AG04449 (cell line): ENCODE data around the gene VWF.

ENCODE experiments used
- CTCF ChIA-PET: fragments of 350-600 bp; formaldehyde crosslinking; extraction: SDS; loops from one replicate; lab custom pipeline; 2021; ENCODE audit warnings: antibody characterized with exemption; lab: Yijun Ruan, JAX
- POLR2A ChIA-PET: fragments of 400-600, 350-600 bp; formaldehyde crosslinking; extraction: SDS; loops from one replicate; lab custom pipeline; 2020; ENCODE audit warnings: antibody characterized with exemption, inconsistent platforms; lab: Yijun Ruan, JAX
- DNase-seq: peaks from one replicate; pipeline ENCODE4 v3.0.0-alpha.2; 2010; ENCODE audit warnings: low read depth, low spot score
- H3K4me3 ChIP-seq: 2 replicates; pipeline ENCODE4 v1.5.1; 2011; ENCODE audit warnings: low read depth, mild to moderate bottlenecking, control low read depth, low read length
- TF ChIP-seq, protein P1 (sequence below): IDR thresholded peaks from one replicate; pipeline ENCODE4 v1.5.1; 2011; ENCODE audit warnings: mild to moderate bottlenecking, moderate library complexity, low read length, control low read depth, inconsistent platforms; ENCODE audit not compliant: insufficient read depth; ENCODE audit errors: missing control alignments

VWF gene

DNA sequence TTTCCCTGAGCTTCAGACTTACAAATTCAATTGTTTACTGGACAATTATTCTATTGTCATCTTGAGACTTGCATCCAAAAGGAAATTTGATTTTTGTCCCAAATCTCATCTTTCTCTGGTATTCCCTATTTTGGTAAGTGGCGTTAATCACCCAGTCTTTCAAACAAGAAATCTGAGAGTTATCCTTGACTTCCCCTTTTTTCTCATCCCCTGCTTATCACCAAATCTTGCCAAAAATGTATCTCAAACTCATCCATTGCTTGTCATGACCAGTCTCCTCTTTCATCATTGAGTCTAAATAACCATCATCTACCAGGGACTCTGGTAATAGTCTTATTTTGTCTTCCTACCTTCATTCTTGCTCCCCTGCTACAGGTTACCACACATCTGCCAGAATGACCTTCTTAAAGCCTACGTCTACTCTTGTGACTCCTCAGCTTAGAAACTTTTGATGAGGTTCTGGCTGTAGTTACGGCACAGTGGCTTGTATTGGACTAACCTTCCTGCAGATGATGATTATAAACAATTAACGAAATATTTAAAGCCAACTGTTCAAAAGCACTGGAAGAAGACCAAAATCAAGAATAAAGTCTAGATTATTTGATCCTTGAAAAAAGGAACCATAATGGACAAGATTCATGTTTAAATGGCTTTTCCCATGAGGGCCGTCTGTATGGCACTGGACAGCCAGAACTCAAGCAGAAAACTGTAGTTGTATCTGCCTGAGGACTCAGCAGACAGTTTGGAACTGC, 170.5 kb downstream of the VWF start:
- ChIA-PET CTCF (interaction anchor here (0.7 to 2.0 kb wide), 4 partner anchors 11 to 209 kb away, joined by 3 to 6 read pairs (median 4); no protein-coding TSS in a partner anchor), POLR2A (no interaction called here)
- no peak for DNase-seq
- TF ChIP-seq, protein P1, sequence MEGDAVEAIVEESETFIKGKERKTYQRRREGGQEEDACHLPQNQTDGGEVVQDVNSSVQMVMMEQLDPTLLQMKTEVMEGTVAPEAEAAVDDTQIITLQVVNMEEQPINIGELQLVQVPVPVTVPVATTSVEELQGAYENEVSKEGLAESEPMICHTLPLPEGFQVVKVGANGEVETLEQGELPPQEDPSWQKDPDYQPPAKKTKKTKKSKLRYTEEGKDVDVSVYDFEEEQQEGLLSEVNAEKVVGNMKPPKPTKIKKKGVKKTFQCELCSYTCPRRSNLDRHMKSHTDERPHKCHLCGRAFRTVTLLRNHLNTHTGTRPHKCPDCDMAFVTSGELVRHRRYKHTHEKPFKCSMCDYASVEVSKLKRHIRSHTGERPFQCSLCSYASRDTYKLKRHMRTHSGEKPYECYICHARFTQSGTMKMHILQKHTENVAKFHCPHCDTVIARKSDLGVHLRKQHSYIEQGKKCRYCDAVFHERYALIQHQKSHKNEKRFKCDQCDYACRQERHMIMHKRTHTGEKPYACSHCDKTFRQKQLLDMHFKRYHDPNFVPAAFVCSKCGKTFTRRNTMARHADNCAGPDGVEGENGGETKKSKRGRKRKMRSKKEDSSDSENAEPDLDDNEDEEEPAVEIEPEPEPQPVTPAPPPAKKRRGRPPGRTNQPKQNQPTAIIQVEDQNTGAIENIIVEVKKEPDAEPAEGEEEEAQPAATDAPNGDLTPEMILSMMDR = no peak
- no peak overlapping the region for H3K4me3 ChIP-seq

DNA sequence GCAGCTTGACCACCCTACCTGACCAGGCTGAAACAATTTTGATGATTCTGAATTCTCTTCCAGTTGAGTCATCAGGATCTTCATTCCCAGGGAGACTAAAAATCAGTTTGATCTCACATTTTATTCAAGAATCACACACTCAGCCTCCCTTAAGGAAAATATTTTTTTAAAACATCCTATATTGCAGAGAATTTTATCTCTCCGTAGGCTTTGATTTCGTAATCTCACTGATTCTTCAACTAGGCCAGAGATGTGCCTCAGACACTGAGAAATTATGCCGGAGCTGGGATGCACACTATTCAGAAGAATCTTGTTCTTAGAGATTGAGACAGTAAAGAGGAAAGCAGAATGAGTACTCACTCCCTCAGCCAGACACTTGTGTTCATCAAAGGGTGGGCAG, 172.4 kb downstream of the VWF start:
- DNase-seq = no peak
- TF ChIP-seq, protein P1 = no peak
- H3K4me3 ChIP-seq = no peak overlapping the region
- CTCF ChIA-PET = interaction anchor here (0.9 to 1.2 kb wide), 2 partner anchors 36 to 244 kb away, joined by 3 to 4 read pairs; no protein-coding TSS in a partner anchor
- POLR2A ChIA-PET = no interaction called here

DNA sequence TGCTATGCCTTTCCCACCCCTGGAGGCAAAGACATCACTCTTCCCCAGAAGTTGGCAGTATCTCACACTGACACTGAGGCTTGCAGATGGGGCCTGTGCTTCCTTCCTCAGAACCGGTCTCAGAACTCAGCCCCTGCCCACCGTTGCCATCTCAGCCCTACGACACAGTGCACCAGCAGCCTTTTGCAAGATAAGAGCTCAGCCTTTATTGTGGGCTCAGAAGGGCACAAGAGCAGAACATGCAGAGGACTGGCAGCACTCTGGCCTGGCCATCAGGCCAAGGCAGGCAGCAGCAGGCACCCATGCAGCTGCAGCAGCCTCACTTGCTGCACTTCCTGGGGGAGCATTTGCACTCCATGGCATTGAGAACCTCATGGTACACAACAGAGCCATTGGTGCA, 175.8 kb downstream of the VWF start:
- POLR2A ChIA-PET = no interaction called here
- CTCF ChIA-PET = no interaction called here
- H3K4me3 ChIP-seq = no peak overlapping the region
- DNase-seq = no peak
- TF ChIP-seq, protein P1 = no peak

DNA sequence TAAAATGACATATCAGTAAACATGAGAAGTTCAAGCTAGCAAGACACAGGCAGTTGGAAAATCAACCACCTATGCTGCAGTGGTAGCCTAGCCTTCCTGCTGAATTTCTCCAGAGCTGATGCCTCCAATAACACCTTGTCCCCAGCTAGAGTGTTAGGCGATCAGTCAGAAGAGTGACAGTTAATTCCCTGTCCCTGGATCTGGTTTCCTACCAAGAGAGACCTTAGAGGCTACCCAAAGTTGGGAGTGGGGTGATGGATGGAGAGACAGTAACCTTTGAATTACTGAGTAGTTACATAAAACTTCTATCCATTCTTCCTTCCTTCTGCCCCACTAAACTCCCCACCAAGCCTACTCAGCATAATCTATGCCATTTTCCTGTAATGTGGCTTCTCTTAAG, 177.5 kb downstream of the VWF start:
- TF ChIP-seq, protein P1 = no peak
- ChIA-PET POLR2A (no interaction called here), CTCF (interaction anchor here (1.6 kb wide), 1 partner anchor 17 kb away, joined by 5 read pairs; no protein-coding TSS in a partner anchor)
- no peak overlapping the region for H3K4me3 ChIP-seq
- DNase-seq = no peak

DNA sequence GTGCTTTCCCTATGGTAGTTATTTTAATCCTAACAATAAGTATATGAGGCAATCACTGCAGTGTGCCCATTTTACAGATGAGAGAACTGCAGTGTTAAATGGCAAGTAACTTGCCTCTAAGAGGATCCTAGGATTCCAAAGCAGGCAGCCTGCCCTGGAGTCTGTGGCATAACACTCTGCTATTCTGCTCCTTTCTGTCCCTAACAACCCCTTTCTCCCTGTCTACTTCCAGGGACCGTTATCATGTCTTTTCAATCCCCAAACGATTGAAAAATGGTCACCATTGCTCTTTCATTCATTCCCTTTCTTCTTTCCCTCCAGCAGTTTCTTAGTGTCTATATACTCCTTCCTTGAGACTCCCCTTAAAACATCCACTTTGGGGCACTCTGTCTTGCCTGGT, 178.1 kb downstream of the VWF start:
- no peak for DNase-seq
- H3K4me3 ChIP-seq = no peak overlapping the region
- TF ChIP-seq, protein P1 = no peak
- ChIA-PET POLR2A (no interaction called here), CTCF (interaction anchor here (1.6 kb wide), 1 partner anchor 18 kb away, joined by 5 read pairs; no protein-coding TSS in a partner anchor)
